Measurements from ENCODE around the gene BCAP29.

- TF ChIP-seq EZH2 (IDR thresholded peaks at IDR 0.05): no peak
- no peak for TF ChIP-seq POLR2AphosphoS5 (IDR thresholded peaks at IDR 0.05; ENCODE audit: borderline replicate concordance, low read depth, low read length)
These were observed 804 bp downstream of the BCAP29 start for GRCh38 chr7:107580716-107581383.

All from SK-N-MC (cell line).